HepG2 (cell line): ENCODE data around the gene SMIM22. TPM values are rescaled to one million over a fixed set of nuclear protein-coding genes. Genes with fewer than 3 reads are reported as not detected.

ENCODE experiments used
- ASH2L ChIP-seq: fragments of 300-600, 200-600 bp; sonication (generic); IDR thresholded peaks from 2 replicates; pipeline ENCODE4 v1.7.0; 2017; ENCODE audit warnings: low read depth, mild to moderate bottlenecking, moderate library complexity, mixed read lengths, low read length; ENCODE audit not compliant: insufficient read length
- CCDC6 ChIP-seq: sonication (generic); formaldehyde crosslinking; IDR thresholded peaks from 2 replicates; pipeline ENCODE4 v1.8.1; 2022; ENCODE audit warnings: mild to moderate bottlenecking, missing genetic modification reagents, moderate library complexity
- GABPA ChIP-seq, 2 experiments: IDR thresholded peaks; 2 replicates each; pipeline ENCODE4 v1.6.1; 2011 to 2016; ENCODE audit warnings: low read depth in 2 of 2, low read length in 1 of 2, missing biosample characterization in 1 of 2, missing genetic modification characterization in 1 of 2
- GZF1 ChIP-seq: sonication (generic); formaldehyde crosslinking; IDR thresholded peaks from 2 replicates; pipeline ENCODE4 v1.5.1; 2020; ENCODE audit warnings: mild to moderate bottlenecking, missing genetic modification reagents
- IKZF5 ChIP-seq: IDR thresholded peaks from 2 replicates; pipeline ENCODE4 v1.6.1; 2018; ENCODE audit warnings: missing genetic modification reagents, mild to moderate bottlenecking, missing compliant biosample characterization
- IRX3 ChIP-seq: sonication (generic); formaldehyde crosslinking; IDR thresholded peaks from 2 replicates; pipeline ENCODE4 v1.8.1; 2023; ENCODE audit warnings: mild to moderate bottlenecking, low read depth, missing genetic modification reagents, borderline replicate concordance
- MBNL3 ChIP-seq: fragments of 250-450 bp; sonication (Bioruptor Pico); conservative IDR thresholded peaks from 2 replicates; pipeline ENCODE4 v1.8.0; 2022; ENCODE audit warnings: mild to moderate bottlenecking, inconsistent platforms
- NR2F1 ChIP-seq, 2 experiments: fragments of 450-650 bp in 1 of 2; formaldehyde crosslinking in 1 of 2; IDR thresholded peaks; 2 replicates each; pipeline versions ENCODE4 v1.5.0 to v1.6.1; 2016 to 2020; ENCODE audit warnings: mild to moderate bottlenecking in 1 of 2, missing compliant biosample characterization in 1 of 2, missing genetic modification reagents in 1 of 2, moderate library complexity in 1 of 2
- RORA ChIP-seq: sonication (generic); formaldehyde crosslinking; IDR thresholded peaks from 2 replicates; pipeline ENCODE4 v1.5.0; 2020; ENCODE audit warnings: mild to moderate bottlenecking, missing genetic modification reagents, moderate library complexity
- SALL2 ChIP-seq: sonication (generic); formaldehyde crosslinking; IDR thresholded peaks from 2 replicates; pipeline ENCODE4 v1.8.1; 2023; ENCODE audit warnings: mild to moderate bottlenecking, missing genetic modification reagents, inconsistent platforms
- SIX1 ChIP-seq: sonication (generic); formaldehyde crosslinking; IDR thresholded peaks from 2 replicates; pipeline ENCODE4 v1.4.0; 2020; ENCODE audit warnings: missing genetic modification reagents, borderline replicate concordance
- SMAD9 ChIP-seq: sonication (generic); formaldehyde crosslinking; IDR thresholded peaks from 2 replicates; pipeline ENCODE4 v1.5.1; 2020; ENCODE audit warnings: mild to moderate bottlenecking, missing genetic modification reagents
- SOX5 ChIP-seq: IDR thresholded peaks from 2 replicates; pipeline ENCODE4 v1.6.1; 2016; ENCODE audit warnings: borderline replicate concordance
- SP2 ChIP-seq: sonication (generic); formaldehyde crosslinking; IDR thresholded peaks from 2 replicates; pipeline ENCODE4 v1.5.1; 2020; ENCODE audit warnings: mild to moderate bottlenecking, missing genetic modification reagents
- SUZ12 ChIP-seq: fragments of 150-350 bp; IDR thresholded peaks from 2 replicates; pipeline ENCODE4 v1.6.1; 2014; ENCODE audit warnings: low read depth, low read length
- TBX2 ChIP-seq: sonication (generic); formaldehyde crosslinking; IDR thresholded peaks from 2 replicates; pipeline ENCODE4 v1.5.0; 2020; ENCODE audit warnings: missing genetic modification reagents, mild to moderate bottlenecking, borderline replicate concordance
- TOPORS ChIP-seq: sonication (generic); formaldehyde crosslinking; IDR thresholded peaks from 2 replicates; pipeline ENCODE4 v1.8.0; 2023; ENCODE audit warnings: mild to moderate bottlenecking, missing genetic modification reagents
- ZFY ChIP-seq: sonication (generic); formaldehyde crosslinking; IDR thresholded peaks from 2 replicates; pipeline ENCODE4 v1.4.0; 2020; ENCODE audit warnings: missing genetic modification reagents
- ZMYM2 ChIP-seq: sonication (generic); formaldehyde crosslinking; IDR thresholded peaks from 2 replicates; pipeline ENCODE4 v1.8.0; 2022; ENCODE audit warnings: mild to moderate bottlenecking, missing genetic modification reagents
- ZNF18 ChIP-seq: sonication (generic); formaldehyde crosslinking; IDR thresholded peaks from 2 replicates; pipeline ENCODE4 v1.8.0; 2022; ENCODE audit warnings: mild to moderate bottlenecking, missing genetic modification reagents; ENCODE audit not compliant: insufficient replicate concordance
- ZNF260 ChIP-seq: sonication (generic); formaldehyde crosslinking; IDR thresholded peaks from 2 replicates; pipeline ENCODE4 v1.4.0; 2020; ENCODE audit warnings: missing genetic modification reagents, low read depth, mild to moderate bottlenecking, borderline replicate concordance
- ZNF264 ChIP-seq: sonication (generic); formaldehyde crosslinking; IDR thresholded peaks from 2 replicates; pipeline ENCODE4 v1.4.0; 2020; ENCODE audit warnings: missing genetic modification reagents
- ZNF331 ChIP-seq: sonication (generic); formaldehyde crosslinking; IDR thresholded peaks from 2 replicates; pipeline ENCODE4 v1.4.0; 2020; ENCODE audit warnings: missing genetic modification reagents
- ZNF496 ChIP-seq: sonication (generic); formaldehyde crosslinking; IDR thresholded peaks from 2 replicates; pipeline ENCODE4 v1.8.1; 2023; ENCODE audit warnings: mild to moderate bottlenecking, moderate library complexity, missing genetic modification reagents; ENCODE audit not compliant: insufficient replicate concordance
- ZNF557 ChIP-seq: sonication (generic); formaldehyde crosslinking; IDR thresholded peaks from 2 replicates; pipeline ENCODE4 v1.4.0; 2020; ENCODE audit warnings: missing genetic modification reagents
- ZNF839 ChIP-seq: sonication (generic); formaldehyde crosslinking; IDR thresholded peaks from 2 replicates; pipeline ENCODE4 v1.4.0; 2020; ENCODE audit warnings: missing genetic modification reagents, mild to moderate bottlenecking, borderline replicate concordance
- ZSCAN25 ChIP-seq: sonication (generic); formaldehyde crosslinking; IDR thresholded peaks from 2 replicates; pipeline ENCODE4 v1.8.0; 2022; ENCODE audit warnings: mild to moderate bottlenecking, missing genetic modification reagents
- ZSCAN9 ChIP-seq: IDR thresholded peaks from 2 replicates; pipeline ENCODE4 v1.6.1; 2016; ENCODE audit warnings: borderline replicate concordance
- polyA plus RNA-seq, 8 experiments: library from polyadenylated mRNA; depleted of rRNA in 3 of 8; stranded (reverse) in 7 of 8; unstranded in 1 of 8; fragments of >200 nt; fragmentation: Illumina TruSeq in 4 of 8; extraction: Trizol in 4 of 8; gene quantifications; 2 replicates each; pipeline versions ENCODE4 v1.2.1 to v1.2.3, GENCODE V29; 2011 to 2016; ENCODE audit warnings: low read depth in 4 of 8, missing spikeins in 1 of 8, mixed read lengths in 1 of 8; ENCODE audit not compliant: insufficient read depth in 1 of 8
- total RNA-seq, 5 experiments: library from RNA; depleted of rRNA; stranded (reverse); fragments of >200 nt; fragmentation: Illumina TruSeq; extraction: Trizol; gene quantifications; 2 replicates each; pipeline ENCODE4 v1.2.3, GENCODE V29; 2016; ENCODE audit warnings: low read depth in 1 of 5
- TF ChIP-seq, protein P1 (sequence below): sonication (generic); formaldehyde crosslinking; IDR thresholded peaks from 2 replicates; pipeline ENCODE4 v1.4.0; 2020; ENCODE audit warnings: missing genetic modification reagents

The SMIM22 gene
- total and polyA plus RNA-seq, 2 of the 13 experiments (the other 11 are each of a cell fraction or from before 2014, with no cell fraction given), result not detected

GRCh38 chr16:4802659-4803287, 7.6 kb downstream of the SMIM22 start (continued):
- TF ChIP-seq ASH2L (peak; percentile 65), SOX5 (CRISPR knock-in tag) (0 out of 2 replicates have a peak, but pooled peaks have one; percentile 10), IKZF5 (CRISPR knock-in tag) (0 out of 2 replicates have a peak, but pooled peaks have one; percentile 42), GABPA (IDR thresholded peaks at IDR 0.05; ENCODE audit: low read depth, low read length) (no peak), GABPA (CRISPR knock-in tag; IDR thresholded peaks at IDR 0.05; ENCODE audit: low read depth) (no peak), GZF1 (CRISPR knock-in tag) (no peak), ZNF264 (no peak), NR2F1 (CRISPR knock-in tag; IDR thresholded peaks at IDR 0.05) (no peak), ZSCAN25 (no peak), MBNL3 (CRISPR knock-in tag) (no peak), ZNF496 (CRISPR knock-in tag) (no peak), ZMYM2 (CRISPR knock-in tag) (no peak), CCDC6 (CRISPR knock-in tag) (no peak), SUZ12 (no peak), SP2 (peak; percentile 94), SMAD9 (CRISPR knock-in tag) (no peak), ZNF260 (no peak), ZNF18 (CRISPR knock-in tag) (no peak), ZFY (CRISPR knock-in tag) (no peak), SALL2 (CRISPR knock-in tag) (no peak), ZNF331 (no peak), ZNF557 (no peak), RORA (CRISPR knock-in tag) (no peak), ZSCAN9 (CRISPR knock-in tag) (peak; percentile 27; the same call in 1 of the 2 replicates), TBX2 (CRISPR knock-in tag) (peak; percentile 45; the same call in 1 of the 2 replicates), ZNF839 (no peak), IRX3 (CRISPR knock-in tag) (no peak), SIX1 (CRISPR knock-in tag) (no peak), TOPORS (no peak)
- TF ChIP-seq, protein P1, sequence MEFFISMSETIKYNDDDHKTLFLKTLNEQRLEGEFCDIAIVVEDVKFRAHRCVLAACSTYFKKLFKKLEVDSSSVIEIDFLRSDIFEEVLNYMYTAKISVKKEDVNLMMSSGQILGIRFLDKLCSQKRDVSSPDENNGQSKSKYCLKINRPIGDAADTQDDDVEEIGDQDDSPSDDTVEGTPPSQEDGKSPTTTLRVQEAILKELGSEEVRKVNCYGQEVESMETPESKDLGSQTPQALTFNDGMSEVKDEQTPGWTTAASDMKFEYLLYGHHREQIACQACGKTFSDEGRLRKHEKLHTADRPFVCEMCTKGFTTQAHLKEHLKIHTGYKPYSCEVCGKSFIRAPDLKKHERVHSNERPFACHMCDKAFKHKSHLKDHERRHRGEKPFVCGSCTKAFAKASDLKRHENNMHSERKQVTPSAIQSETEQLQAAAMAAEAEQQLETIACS (CRISPR knock-in tag), result no peak
